Esophagus muscularis mucosa (tissue), 4 donors: ENCODE measurements around the gene SAMD14. TPM values are rescaled to one million over a fixed set of nuclear protein-coding genes. Genes with fewer than 3 reads are reported as not detected.
A peak's percentile ranks its signal among the peaks of the same experiment; 100 is the strongest.

Experiments
- DNase-seq: peaks from one replicate; pipeline ENCODE4 v3.0.0-alpha.2; 2017; ENCODE audit errors: extremely low spot score
- H3K27ac ChIP-seq, 4 donors: fragments of 200-600 bp; sonication (generic); replicated peaks in 1 of 4; 1 replicate in 3 of 4; 2 replicates in 1 of 4; pipeline ENCODE4 v1.5.1; 2016 to 2019; ENCODE audit warnings: mild to moderate bottlenecking in 1 of 4
- H3K27me3 ChIP-seq, 4 donors: fragments of 200-600 bp; sonication (generic); one replicate each; pipeline versions ENCODE4 v1.5.1 to v1.6.0; 2016 to 2019
- H3K36me3 ChIP-seq, 4 donors: fragments of 200-600 bp; sonication (generic); one replicate each; pipeline ENCODE4 v1.5.1; 2016 to 2019
- H3K4me1 ChIP-seq, 4 donors: fragments of 200-600 bp; sonication (generic); one replicate each; pipeline ENCODE4 v1.5.1; 2016 to 2019
- H3K4me3 ChIP-seq, 4 donors: fragments of 200-600 bp; sonication (generic); 1 replicate in 2 of 4; 2 replicates in 2 of 4; pipeline ENCODE4 v1.5.1; 2016 to 2019; ENCODE audit warnings: mild to moderate bottlenecking in 4 of 4, moderate library complexity in 1 of 4
- H3K9me3 ChIP-seq, 4 donors: fragments of 200-600 bp; sonication (generic); 1 replicate in 3 of 4; 2 replicates in 1 of 4; pipeline ENCODE4 v1.5.1; 2016 to 2019
- EP300 ChIP-seq: sonication (generic); formaldehyde crosslinking; IDR thresholded peaks from one replicate; pipeline ENCODE4 v1.6.1; 2017; ENCODE audit warnings: antibody characterized with exemption
- POLR2A ChIP-seq: fragments of 450-650 bp; IDR thresholded peaks from one replicate; pipeline ENCODE4 v1.6.1; 2017; ENCODE audit warnings: antibody characterized with exemption, moderate library complexity, mild to moderate bottlenecking, low read depth
- POLR2AphosphoS5 ChIP-seq, 2 donors: sonication (generic); formaldehyde crosslinking; IDR thresholded peaks; one replicate each; pipeline ENCODE4 v1.6.1; 2017; ENCODE audit warnings: antibody characterized with exemption in 2 of 2
- WGBS: methylation state at CpG from one replicate; pipeline ENCODE4 v1.1.5; 2018; 5-methylcytosine and 5-hydroxymethylcytosine counted together
- intact Hi-C: fragments of 100-400 bp; cut with DNase I; formaldehyde crosslinking; loops from one replicate; pipeline ENCODE4 v1.15.1; 2023
- total RNA-seq, 4 donors: library from RNA; depleted of rRNA; stranded (reverse); fragments of >200 nt; gene quantifications; one replicate each; pipeline versions ENCODE4 v1.1.0 to v1.2.1, GENCODE V29; 2016
- TF ChIP-seq, protein P1 (sequence below), 3 experiments: fragments of 200-600 bp in 2 of 3; fragments of 450-650 bp in 1 of 3; sonication (generic) in 2 of 3; IDR thresholded peaks; one replicate each; pipeline ENCODE4 v1.5.1; 2017 to 2019; ENCODE audit warnings: antibody characterized with exemption in 3 of 3, mild to moderate bottlenecking in 2 of 3, moderate library complexity in 1 of 3

Gene SAMD14
- total RNA-seq, 4 donors from 2014 or later, result 0.98 to 1.8 (median 1.5) TPM

DNA sequence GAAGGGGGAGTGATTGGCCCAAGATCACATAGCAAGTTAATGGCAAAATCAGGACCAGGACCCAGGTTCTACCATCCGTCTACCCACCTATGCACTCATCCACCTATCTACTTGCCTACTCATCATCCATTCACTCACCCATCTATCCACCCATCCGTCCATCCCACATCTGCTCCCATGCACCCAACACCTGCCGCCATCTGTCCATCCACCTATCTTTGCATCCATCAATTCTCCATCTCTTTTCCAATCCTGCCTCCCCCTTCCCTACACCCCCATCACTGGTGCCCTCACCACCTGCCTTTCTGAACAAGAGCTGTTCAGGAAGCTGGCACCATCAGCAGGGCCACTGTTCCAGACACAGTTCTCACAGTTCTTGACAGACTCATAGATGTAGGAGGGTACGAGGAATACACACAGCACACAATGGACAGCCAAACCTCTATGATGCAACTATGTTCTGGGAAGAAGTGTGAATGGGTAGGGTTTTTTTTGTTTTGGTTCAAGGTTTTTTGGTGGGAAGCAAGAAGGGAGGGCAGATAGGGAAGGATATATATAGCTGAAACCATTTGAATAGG is 4.5 kb downstream of the SAMD14 start:
- intact Hi-C loops, result no loop called here
- no peak overlapping the region for H3K27ac ChIP-seq
- H3K36me3 ChIP-seq, result no peaks in the 10 kb centered on the region
- H3K4me3 ChIP-seq, result no peak overlapping the region
- H3K4me1 ChIP-seq, result peaks cover 23 to 35% (median 31%) of the 10 kb centered on the region in 4 donors
- WGBS, result 95% methylated on average over 4 of the region's 4 CpGs
- TF ChIP-seq EP300 (no peak), POLR2AphosphoS5 (IDR thresholded peaks at IDR 0.05) (no peak), POLR2A (no peak)
- TF ChIP-seq, protein P1, sequence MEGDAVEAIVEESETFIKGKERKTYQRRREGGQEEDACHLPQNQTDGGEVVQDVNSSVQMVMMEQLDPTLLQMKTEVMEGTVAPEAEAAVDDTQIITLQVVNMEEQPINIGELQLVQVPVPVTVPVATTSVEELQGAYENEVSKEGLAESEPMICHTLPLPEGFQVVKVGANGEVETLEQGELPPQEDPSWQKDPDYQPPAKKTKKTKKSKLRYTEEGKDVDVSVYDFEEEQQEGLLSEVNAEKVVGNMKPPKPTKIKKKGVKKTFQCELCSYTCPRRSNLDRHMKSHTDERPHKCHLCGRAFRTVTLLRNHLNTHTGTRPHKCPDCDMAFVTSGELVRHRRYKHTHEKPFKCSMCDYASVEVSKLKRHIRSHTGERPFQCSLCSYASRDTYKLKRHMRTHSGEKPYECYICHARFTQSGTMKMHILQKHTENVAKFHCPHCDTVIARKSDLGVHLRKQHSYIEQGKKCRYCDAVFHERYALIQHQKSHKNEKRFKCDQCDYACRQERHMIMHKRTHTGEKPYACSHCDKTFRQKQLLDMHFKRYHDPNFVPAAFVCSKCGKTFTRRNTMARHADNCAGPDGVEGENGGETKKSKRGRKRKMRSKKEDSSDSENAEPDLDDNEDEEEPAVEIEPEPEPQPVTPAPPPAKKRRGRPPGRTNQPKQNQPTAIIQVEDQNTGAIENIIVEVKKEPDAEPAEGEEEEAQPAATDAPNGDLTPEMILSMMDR (IDR thresholded peaks at IDR 0.05), result no peak
- DNase-seq, result no peak
- H3K9me3 ChIP-seq, result no peaks in the 10 kb centered on the region
- H3K27me3 ChIP-seq, result peaks cover 0 to 17% (median 4%) of the 10 kb centered on the region in 4 donors

DNA sequence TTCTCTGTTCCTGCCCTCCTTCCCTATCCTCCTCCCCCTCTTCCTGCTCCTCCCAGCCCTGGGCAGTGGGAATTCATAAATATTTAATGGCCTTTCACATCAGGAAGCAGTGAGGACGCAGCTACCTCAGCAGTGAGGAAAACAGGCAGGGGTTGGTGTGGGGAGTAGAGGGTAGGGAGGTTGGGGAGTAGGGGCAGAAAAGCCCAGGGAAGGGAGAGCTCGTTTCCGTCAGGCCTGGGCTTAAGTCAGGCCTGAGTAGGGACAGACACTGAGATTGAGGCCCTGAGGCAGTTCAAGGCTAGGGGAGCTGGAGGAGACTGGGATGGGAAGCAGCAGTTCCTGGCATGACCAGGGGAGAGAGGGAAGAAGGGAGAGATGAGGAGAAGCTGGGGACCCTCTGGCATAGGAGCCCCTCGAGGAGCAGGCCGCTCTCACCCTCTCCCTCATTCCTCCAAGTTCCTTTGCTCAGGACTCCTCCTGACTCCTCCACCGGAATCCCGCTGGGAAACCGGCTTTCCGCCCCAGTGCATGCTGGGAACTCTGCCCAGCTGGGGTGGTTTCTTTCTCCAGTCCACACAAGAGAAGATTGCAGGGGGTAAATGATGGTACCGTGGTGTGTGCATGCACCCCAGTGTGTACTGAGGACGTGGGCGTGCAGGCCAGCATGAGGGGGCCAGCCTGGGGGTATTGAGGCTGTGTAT is 6.2 kb downstream of the SAMD14 start:
- Histone ChIP-seq H3K36me3 (no peaks in the 10 kb centered on the region), H3K27ac (peak overlapping the region; percentile 23 to 54 (median 44)), H3K9me3 (no peaks in the 10 kb centered on the region), H3K4me1 (peaks cover 9 to 17% (median 14%) of the 10 kb centered on the region in 4 donors), H3K27me3 (peaks cover 0 to under 1% (median 0%) of the 10 kb centered on the region in 4 donors), H3K4me3 (no peak overlapping the region)
- WGBS, result 50% methylated on average over 12 of the region's 12 CpGs
- intact Hi-C loops, result no loop called here
- DNase-seq, result no peak
- TF ChIP-seq EP300 (no peak), POLR2A (no peak), POLR2AphosphoS5 (IDR thresholded peaks at IDR 0.05) (no peak)
- TF ChIP-seq, protein P1 (IDR thresholded peaks at IDR 0.05), result no peak

DNA sequence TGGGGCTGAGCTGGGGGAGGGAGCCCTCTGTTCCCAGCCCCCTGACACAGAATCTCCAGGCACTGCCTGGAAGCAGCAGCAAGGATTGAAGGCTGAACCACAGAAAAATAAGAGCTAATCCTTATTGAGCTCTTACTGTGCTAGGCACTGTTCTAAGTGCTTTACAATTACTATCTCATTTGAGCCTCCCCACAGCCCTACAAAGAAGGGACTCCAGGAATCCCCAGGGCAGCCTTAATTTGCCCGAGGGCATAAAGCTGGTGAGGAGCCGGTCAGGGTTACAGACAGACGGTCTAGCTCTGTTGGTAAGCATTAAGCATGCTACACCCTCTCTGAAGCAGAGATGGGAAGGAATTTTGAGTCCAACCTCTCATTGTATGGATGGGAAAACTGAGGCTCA is 7.0 kb downstream of the SAMD14 start:
- Histone ChIP-seq H3K27me3 (no peaks in the 10 kb centered on the region), H3K36me3 (no peaks in the 10 kb centered on the region), H3K27ac (no peak overlapping the region), H3K4me3 (no peak overlapping the region), H3K4me1 (peaks cover 7 to 17% (median 14%) of the 10 kb centered on the region in 4 donors), H3K9me3 (no peaks in the 10 kb centered on the region)
- whole genome bisulfite sequencing, result 92% methylated on average over 2 of the region's 3 CpGs
- DNase-seq, result no peak
- intact Hi-C loops, result no loop called here
- TF ChIP-seq, protein P1 (IDR thresholded peaks at IDR 0.05), result no peak
- TF ChIP-seq POLR2A, result no peak
- TF ChIP-seq EP300, result no peak
- TF ChIP-seq POLR2AphosphoS5 (IDR thresholded peaks at IDR 0.05), result no peak

DNA sequence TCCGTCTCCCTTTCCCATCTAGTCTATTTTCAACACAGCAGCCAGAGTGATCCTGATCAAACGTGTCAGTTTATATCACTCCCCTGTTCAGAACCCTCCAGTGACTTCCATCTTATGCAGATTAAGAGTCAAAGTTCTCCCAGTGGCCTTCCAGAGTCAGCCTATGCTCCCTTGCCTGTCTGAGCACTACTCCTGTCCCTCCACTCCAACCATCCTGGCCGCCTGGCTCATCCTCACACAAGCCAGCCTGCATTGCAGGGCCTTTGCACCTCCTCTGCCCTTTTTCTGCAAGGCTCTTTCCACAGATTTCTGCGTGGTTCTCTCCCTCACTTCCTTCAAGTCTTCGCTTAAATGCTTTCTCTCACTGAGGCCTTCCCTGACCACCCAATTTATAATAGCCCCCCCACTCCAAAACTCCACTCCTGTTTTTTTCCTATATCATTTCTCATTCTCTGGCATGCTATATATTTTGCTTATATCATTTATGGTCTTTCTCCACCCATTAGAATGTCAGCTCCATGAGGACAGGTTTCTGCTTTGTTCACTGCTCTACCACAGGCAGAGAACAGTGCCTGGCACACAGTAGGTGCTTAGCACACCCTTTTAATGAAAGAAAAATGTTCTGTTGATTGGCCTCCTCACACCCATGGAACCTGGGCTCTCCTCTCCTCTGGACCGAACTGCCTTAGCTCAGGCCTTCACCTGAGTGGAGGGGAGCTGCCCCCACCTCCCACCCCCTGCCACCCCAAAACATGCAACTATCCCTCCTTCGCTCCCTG is 9.3 kb downstream of the SAMD14 start:
- DNase-seq, result no peak
- TF ChIP-seq POLR2A, result no peak
- no peak for TF ChIP-seq EP300
- TF ChIP-seq POLR2AphosphoS5 (IDR thresholded peaks at IDR 0.05), result no peak
- TF ChIP-seq, protein P1 (IDR thresholded peaks at IDR 0.05), result no peak
- H3K4me3 ChIP-seq, result no peak overlapping the region
- WGBS, result 91% methylated on average over 7 of the region's 7 CpGs
- intact Hi-C loops, result no loop called here
- H3K36me3 ChIP-seq, result no peaks in the 10 kb centered on the region
- H3K27me3 ChIP-seq, result peaks cover 0 to 5% (median 0%) of the 10 kb centered on the region in 4 donors
- no peaks in the 10 kb centered on the region for H3K9me3 ChIP-seq
- peaks cover 9 to 31% (median 26%) of the 10 kb centered on the region in 4 donors for H3K4me1 ChIP-seq
- H3K27ac ChIP-seq, result no peak overlapping the region
